Measurements from ENCODE around the gene KRT16.
"Not testable (repeated sequence)": the region's sequence is repeated elsewhere in the genome, so short reads cannot be mapped to it uniquely, and the experiment has no call there.

Gene KRT16

GRCh38 chr17:41585301-41586056, 27.1 kb downstream of the KRT16 start:
- no peak overlapping the region for H3K27ac ChIP-seq (ENCODE audit: insufficient read depth in 1 of 2, low read depth in 1 of 2, low read length in 2 of 2, poor library complexity in 1 of 2, severe bottlenecking in 2 of 2)
- POLR2A ChIA-PET = no interaction called here
- no peaks in the 10 kb centered on the region for H3K36me3 ChIP-seq (ENCODE audit: control insufficient read depth in 4 of 4, insufficient read depth in 4 of 4, low read length in 3 of 4)
- no peaks in the 10 kb centered on the region for H3K9me3 ChIP-seq (ENCODE audit: control extremely low read depth in 1 of 5, control insufficient read depth in 4 of 5, insufficient read depth in 2 of 5, low read depth in 1 of 5, low read length in 4 of 5)
- 98% methylated on average over 5 of the region's 5 CpGs for WGBS (ENCODE audit: insufficient coverage)
- H3K4me1 ChIP-seq (ENCODE audit: control extremely low read depth in 1 of 4, control insufficient read depth in 4 of 4, insufficient read depth in 4 of 4, low read length in 3 of 4) = no peaks in the 10 kb centered on the region
- peaks cover 0 to 8% (median 0%) of the 10 kb centered on the region in 5 experiments for H3K27me3 ChIP-seq (replicated peaks in 2 of 5; ENCODE audit: control insufficient read depth in 4 of 5, insufficient read depth in 5 of 5, low read length in 4 of 5)
- CTCF ChIA-PET = interaction anchor here (2.0 kb wide), 1 partner anchor 77 kb away, joined by 7 read pairs; no protein-coding TSS in a partner anchor
- DNase-seq = no peak
- no peak overlapping the region for H3K4me3 ChIP-seq (ENCODE audit: control insufficient read depth in 1 of 7, extremely low read depth in 1 of 7, insufficient read depth in 4 of 7, low read depth in 2 of 7, low read length in 6 of 7)

GRCh38 chr17:41584331-41584927, 28.1 kb downstream of the KRT16 start:
- H3K9me3 ChIP-seq (ENCODE audit: control extremely low read depth in 1 of 5, control insufficient read depth in 4 of 5, insufficient read depth in 2 of 5, low read depth in 1 of 5, low read length in 4 of 5); H3K4me1 ChIP-seq (ENCODE audit: control extremely low read depth in 1 of 4, control insufficient read depth in 4 of 4, insufficient read depth in 4 of 4, low read length in 3 of 4); H3K27ac ChIP-seq (ENCODE audit: insufficient read depth in 1 of 2, low read depth in 1 of 2, low read length in 2 of 2, poor library complexity in 1 of 2, severe bottlenecking in 2 of 2); H3K36me3 ChIP-seq (ENCODE audit: control insufficient read depth in 4 of 4, insufficient read depth in 4 of 4, low read length in 3 of 4); H3K4me3 ChIP-seq (ENCODE audit: control insufficient read depth in 1 of 7, extremely low read depth in 1 of 7, insufficient read depth in 4 of 7, low read depth in 2 of 7, low read length in 6 of 7); H3K27me3 ChIP-seq (replicated peaks in 2 of 5; ENCODE audit: control insufficient read depth in 4 of 5, insufficient read depth in 5 of 5, low read length in 4 of 5); DNase-seq; POLR2A ChIA-PET: not testable (repeated sequence)
- CTCF ChIA-PET = interaction anchor here (0.8 to 2.0 kb wide), 3 partner anchors 25 to 78 kb away, joined by 3 to 7 read pairs (median 3); no protein-coding TSS in a partner anchor
- WGBS (ENCODE audit: insufficient coverage) = 92% methylated on average over 8 of the region's 8 CpGs

- no peak overlapping the region for H3K27ac ChIP-seq (ENCODE audit: insufficient read depth in 1 of 2, low read depth in 1 of 2, low read length in 2 of 2, poor library complexity in 1 of 2, severe bottlenecking in 2 of 2)
- H3K4me3 ChIP-seq (ENCODE audit: control insufficient read depth in 1 of 7, extremely low read depth in 1 of 7, insufficient read depth in 4 of 7, low read depth in 2 of 7, low read length in 6 of 7) = no peak overlapping the region
- ChIA-PET POLR2A (no interaction called here), CTCF (interaction anchor here (1.4 to 2.0 kb wide), 3 partner anchors 10 to 79 kb away, joined by 3 to 7 read pairs (median 3); no protein-coding TSS in a partner anchor)
- peaks cover 0 to 2% (median 1%) of the 10 kb centered on the region in 4 experiments for H3K4me1 ChIP-seq (ENCODE audit: control extremely low read depth in 1 of 4, control insufficient read depth in 4 of 4, insufficient read depth in 4 of 4, low read length in 3 of 4)
- 91% methylated on average over 24 of the region's 33 CpGs for WGBS (ENCODE audit: insufficient coverage)
- no peaks in the 10 kb centered on the region for H3K36me3 ChIP-seq (ENCODE audit: control insufficient read depth in 4 of 4, insufficient read depth in 4 of 4, low read length in 3 of 4)
- H3K27me3 ChIP-seq (replicated peaks in 2 of 5; ENCODE audit: control insufficient read depth in 4 of 5, insufficient read depth in 5 of 5, low read length in 4 of 5) = peaks cover 0 to 8% (median 0%) of the 10 kb centered on the region in 5 experiments
- no peaks in the 10 kb centered on the region for H3K9me3 ChIP-seq (ENCODE audit: control extremely low read depth in 1 of 5, control insufficient read depth in 4 of 5, insufficient read depth in 2 of 5, low read depth in 1 of 5, low read length in 4 of 5)
- DNase-seq = no peak
Observed at GRCh38 chr17:41583137-41584127, 29.1 kb downstream of the KRT16 start.

DNA sequence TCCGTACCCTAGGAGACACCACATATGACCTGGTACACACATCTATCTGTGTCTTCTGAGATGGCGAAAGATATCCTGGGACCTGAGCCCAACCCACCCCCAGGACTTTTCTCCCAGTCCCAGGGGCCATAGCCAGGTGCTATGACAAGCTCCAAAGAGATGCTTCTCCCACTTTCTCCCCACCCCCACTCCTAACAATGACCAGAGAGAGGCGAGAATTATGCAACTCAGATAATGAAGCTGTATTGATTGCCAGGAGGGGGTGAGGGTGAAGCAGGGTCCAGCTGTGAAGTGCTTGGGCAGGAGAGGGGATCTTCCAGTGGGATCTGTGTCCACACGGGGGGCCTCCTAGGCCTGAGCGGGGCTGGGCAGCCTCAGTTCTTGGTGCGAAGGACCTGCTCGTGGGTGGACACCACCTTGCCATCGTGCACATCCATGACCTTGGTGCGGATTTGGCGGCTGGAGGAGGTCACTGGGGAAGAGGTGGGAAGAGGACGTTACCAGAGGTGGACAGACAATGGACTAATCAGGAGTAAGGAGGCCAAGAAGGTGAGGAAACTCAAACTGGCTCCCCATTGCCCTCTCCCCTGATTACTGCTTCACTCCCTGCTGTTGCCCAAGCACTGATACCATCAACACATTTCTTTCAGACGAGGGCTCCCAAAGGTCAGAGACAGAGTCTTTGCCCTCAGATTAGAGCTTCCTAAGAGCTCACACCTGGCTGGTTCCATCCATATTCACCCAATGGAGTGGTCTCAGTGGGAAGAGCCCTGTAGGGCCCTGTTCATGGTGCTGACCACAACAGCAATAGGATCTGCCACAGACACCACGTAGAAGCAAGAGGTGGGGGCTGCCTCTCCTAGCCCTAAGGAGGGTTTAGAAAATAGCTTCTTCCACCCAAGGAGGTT, 30.3 kb downstream of the KRT16 start:
- H3K9me3 ChIP-seq (ENCODE audit: control extremely low read depth in 1 of 5, control insufficient read depth in 4 of 5, insufficient read depth in 2 of 5, low read depth in 1 of 5, low read length in 4 of 5); POLR2A ChIA-PET; H3K4me1 ChIP-seq (ENCODE audit: control extremely low read depth in 1 of 4, control insufficient read depth in 4 of 4, insufficient read depth in 4 of 4, low read length in 3 of 4); H3K27ac ChIP-seq (ENCODE audit: insufficient read depth in 1 of 2, low read depth in 1 of 2, low read length in 2 of 2, poor library complexity in 1 of 2, severe bottlenecking in 2 of 2); H3K4me3 ChIP-seq (ENCODE audit: control insufficient read depth in 1 of 7, extremely low read depth in 1 of 7, insufficient read depth in 4 of 7, low read depth in 2 of 7, low read length in 6 of 7); H3K27me3 ChIP-seq (replicated peaks in 2 of 5; ENCODE audit: control insufficient read depth in 4 of 5, insufficient read depth in 5 of 5, low read length in 4 of 5); DNase-seq; H3K36me3 ChIP-seq (ENCODE audit: control insufficient read depth in 4 of 4, insufficient read depth in 4 of 4, low read length in 3 of 4): not testable (repeated sequence)
- WGBS (ENCODE audit: insufficient coverage) = 98% methylated on average over 6 of the region's 13 CpGs
- CTCF ChIA-PET = interaction anchor here (1.4 to 1.7 kb wide), 3 partner anchors 8 to 62 kb away, joined by 3 to 4 read pairs (median 4); no protein-coding TSS in a partner anchor

DNA sequence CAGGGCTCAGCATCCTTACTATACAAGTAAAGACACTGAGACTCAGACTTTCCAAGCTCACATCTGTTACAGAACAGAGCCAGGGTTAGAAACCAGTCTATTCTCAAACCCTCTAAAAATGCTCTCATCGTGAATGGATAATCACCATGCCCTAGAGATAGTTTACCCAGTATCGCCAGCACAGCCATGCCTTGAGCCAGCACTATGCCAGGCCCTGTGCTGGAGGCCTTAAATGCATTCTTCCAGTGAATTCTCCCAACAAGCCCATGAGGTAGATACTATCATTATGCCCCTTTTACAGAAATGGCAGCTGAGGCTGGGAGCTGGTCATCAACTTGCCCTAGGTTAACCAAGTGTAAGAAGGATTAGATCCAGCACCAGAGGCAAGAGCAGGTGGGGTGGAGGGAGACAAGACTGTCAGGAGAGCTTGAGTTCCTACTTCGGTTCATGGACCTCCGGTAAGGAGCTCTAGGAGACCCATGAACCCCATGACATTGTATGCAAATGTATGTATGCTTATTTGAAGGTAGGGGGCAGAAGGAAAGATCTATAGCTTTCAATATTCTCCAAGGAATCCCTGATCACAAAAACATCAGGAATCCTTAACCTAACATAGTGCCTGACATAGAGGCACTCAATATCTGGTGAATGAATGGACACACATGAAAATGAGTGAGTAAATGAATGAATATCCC, 31.1 kb downstream of the KRT16 start:
- Histone ChIP-seq H3K27me3 (replicated peaks in 2 of 5; ENCODE audit: control insufficient read depth in 4 of 5, insufficient read depth in 5 of 5, low read length in 4 of 5) (peaks cover 0 to 8% (median 0%) of the 10 kb centered on the region in 5 experiments), H3K36me3 (ENCODE audit: control insufficient read depth in 4 of 4, insufficient read depth in 4 of 4, low read length in 3 of 4) (no peaks in the 10 kb centered on the region), H3K9me3 (ENCODE audit: control extremely low read depth in 1 of 5, control insufficient read depth in 4 of 5, insufficient read depth in 2 of 5, low read depth in 1 of 5, low read length in 4 of 5) (no peaks in the 10 kb centered on the region), H3K27ac (ENCODE audit: insufficient read depth in 1 of 2, low read depth in 1 of 2, low read length in 2 of 2, poor library complexity in 1 of 2, severe bottlenecking in 2 of 2) (no peak overlapping the region), H3K4me3 (ENCODE audit: control insufficient read depth in 1 of 7, extremely low read depth in 1 of 7, insufficient read depth in 4 of 7, low read depth in 2 of 7, low read length in 6 of 7) (no peak overlapping the region), H3K4me1 (ENCODE audit: control extremely low read depth in 1 of 4, control insufficient read depth in 4 of 4, insufficient read depth in 4 of 4, low read length in 3 of 4) (peaks cover 0 to 2% (median 1%) of the 10 kb centered on the region in 4 experiments)
- WGBS (ENCODE audit: insufficient coverage) = 91% methylated on average over 3 of the region's 4 CpGs
- ChIA-PET POLR2A (no interaction called here), CTCF (interaction anchor here (1.0 to 1.7 kb wide), 5 partner anchors 25 to 81 kb away, joined by 3 to 4 read pairs (median 3); no protein-coding TSS in a partner anchor)
- no peak for DNase-seq
